HepG2 (cell line): ENCODE data around the gene TTC1. TPM values are rescaled to one million over a fixed set of nuclear protein-coding genes. Genes with fewer than 3 reads are reported as not detected.

ENCODE experiments used
- ATAC-seq: fragments of 200-7000 bp; cut with Tn5 transposase; 3 replicates; pipeline ENCODE4 v1.9.1; 2020; ENCODE audit warnings: mild to moderate bottlenecking, moderate library complexity
- BruUV-seq: library from RNA; stranded (reverse); fragments of 400-500 nt; replicated peaks from 2 replicates; lab custom pipeline; 2021; lab: Mats Ljungman, UMichigan
- CTCF ChIA-PET: fragments of 300-600 bp; formaldehyde crosslinking; extraction: SDS; loops from one replicate; lab custom pipeline; 2021; ENCODE audit warnings: low total read pairs, inconsistent platforms, low intra/inter-chr PET ratio; lab: Yijun Ruan, JAX
- POLR2A ChIA-PET: fragments of 350-600 bp; sonication (Branson Sonifier 250); formaldehyde crosslinking; loops from one replicate; lab custom pipeline; 2020; ENCODE audit warnings: antibody characterized with exemption, inconsistent platforms; lab: Yijun Ruan, JAX
- DNase-seq: peaks from one replicate; pipeline ENCODE4 v3.0.0-alpha.2; 2015; ENCODE audit warnings: low spot score
- FAIRE-seq: peaks from 3 replicates; lab custom pipeline; 2011; peaks lifted over from hg19 to GRCh38; lab: Jason Lieb, UNC
- H2AFZ ChIP-seq: one replicate; pipeline ENCODE4 v1.6.1; 2011; ENCODE audit warnings: low read length, inconsistent platforms
- H3K27ac ChIP-seq: fragments of 300-600 bp; 3 replicates; pipeline ENCODE4 v1.8.0; 2011; ENCODE audit warnings: mixed run types, mild to moderate bottlenecking, mixed read lengths, low read length, inconsistent platforms; ENCODE audit not compliant: insufficient read depth; ENCODE audit errors: extremely low read length
- H3K27me3 ChIP-seq, 2 experiments: fragments of 200-600 bp in 1 of 2; 2 replicates in 1 of 2; 3 replicates in 1 of 2; pipeline versions ENCODE4 v1.6.0 to v1.8.0; 2011; ENCODE audit warnings: low read length in 2 of 2, mild to moderate bottlenecking in 2 of 2, moderate library complexity in 2 of 2, inconsistent platforms in 1 of 2; ENCODE audit not compliant: insufficient read depth in 2 of 2, control insufficient read depth in 1 of 2
- H3K36me3 ChIP-seq, 2 experiments: fragments of 200-600 bp in 1 of 2; replicated peaks in 1 of 2; 2 replicates in 1 of 2; 3 replicates in 1 of 2; pipeline versions ENCODE4 v1.5.1 to v1.8.0; 2011; ENCODE audit warnings: low read length in 2 of 2, inconsistent platforms in 1 of 2; ENCODE audit not compliant: insufficient read depth in 2 of 2, control insufficient read depth in 1 of 2
- H3K4me1 ChIP-seq: 2 replicates; pipeline ENCODE4 v1.5.1; 2012; ENCODE audit warnings: low read length, inconsistent platforms; ENCODE audit not compliant: insufficient read depth
- H3K4me2 ChIP-seq: 2 replicates; pipeline ENCODE4 v1.6.0; 2011; ENCODE audit warnings: low read depth, low read length, inconsistent platforms
- H3K4me3 ChIP-seq, 3 experiments: fragments of 200-600 bp in 1 of 3; sonication (generic), shearing (Covaris generic) in 1 of 3; replicated peaks in 1 of 3; 2 replicates each; pipeline ENCODE4 v1.5.1; 2011 to 2016; ENCODE audit warnings: low read length in 3 of 3, inconsistent platforms in 2 of 3, low read depth in 2 of 3, mild to moderate bottlenecking in 2 of 3, control low read depth in 1 of 3, mixed read lengths in 1 of 3; ENCODE audit not compliant: insufficient read depth in 1 of 3
- H3K79me2 ChIP-seq: one replicate; pipeline ENCODE4 v1.6.1; 2011; ENCODE audit warnings: low read length, inconsistent platforms; ENCODE audit not compliant: insufficient read depth
- H3K9ac ChIP-seq: 2 replicates; pipeline ENCODE4 v1.6.0; 2011; ENCODE audit warnings: mild to moderate bottlenecking, low read depth, low read length, inconsistent platforms; ENCODE audit not compliant: insufficient read depth
- H3K9me3 ChIP-seq: 2 replicates; pipeline ENCODE4 v1.5.1; 2012; ENCODE audit warnings: mild to moderate bottlenecking, low read length
- H4K20me1 ChIP-seq: 2 replicates; pipeline ENCODE4 v1.6.0; 2011; ENCODE audit warnings: inconsistent platforms, mild to moderate bottlenecking, low read length, moderate library complexity; ENCODE audit not compliant: insufficient read depth
- ATM ChIP-seq: fragments of 450-650 bp; IDR thresholded peaks from 2 replicates; pipeline ENCODE4 v1.7.1; 2017; ENCODE audit warnings: mild to moderate bottlenecking, borderline replicate concordance
- GMEB2 ChIP-seq: IDR thresholded peaks from 2 replicates; pipeline ENCODE4 v1.6.1; 2016; ENCODE audit warnings: missing biosample characterization, missing genetic modification reagents, low read depth
- KAT8 ChIP-seq: IDR thresholded peaks from 2 replicates; pipeline ENCODE4 v1.6.1; 2016; ENCODE audit warnings: missing genetic modification reagents, missing compliant biosample characterization
- RELA ChIP-seq: sonication (generic); formaldehyde crosslinking; IDR thresholded peaks from 2 replicates; pipeline ENCODE4 v1.4.0; 2020; ENCODE audit warnings: missing genetic modification reagents
- SP5 ChIP-seq: IDR thresholded peaks from 2 replicates; pipeline ENCODE4 v1.6.1; 2016; ENCODE audit warnings: low read depth, borderline replicate concordance
- TBX2 ChIP-seq: sonication (generic); formaldehyde crosslinking; IDR thresholded peaks from 2 replicates; pipeline ENCODE4 v1.5.0; 2020; ENCODE audit warnings: missing genetic modification reagents, mild to moderate bottlenecking, borderline replicate concordance
- ZNF12 ChIP-seq: sonication (generic); formaldehyde crosslinking; IDR thresholded peaks from 2 replicates; pipeline ENCODE4 v1.5.0; 2020; ENCODE audit warnings: missing genetic modification reagents
- ZNF121 ChIP-seq: sonication (generic); formaldehyde crosslinking; IDR thresholded peaks from 2 replicates; pipeline ENCODE4 v1.5.0; 2020; ENCODE audit warnings: mild to moderate bottlenecking, missing genetic modification reagents
- ZNF143 ChIP-seq: sonication (generic); formaldehyde crosslinking; IDR thresholded peaks from 2 replicates; pipeline ENCODE4 v1.4.0; 2020; ENCODE audit warnings: missing genetic modification reagents
- ZNF20 ChIP-seq: sonication (generic); formaldehyde crosslinking; IDR thresholded peaks from 2 replicates; pipeline ENCODE4 v1.4.0; 2020; ENCODE audit warnings: mild to moderate bottlenecking, moderate library complexity, missing genetic modification reagents
- ZNF329 ChIP-seq: sonication (generic); formaldehyde crosslinking; IDR thresholded peaks from 2 replicates; pipeline ENCODE4 v1.9.0; 2021; ENCODE audit warnings: low read depth, mild to moderate bottlenecking, missing genetic modification reagents
- ZNF550 ChIP-seq: sonication (generic); formaldehyde crosslinking; IDR thresholded peaks from 2 replicates; pipeline ENCODE4 v1.4.0; 2020; ENCODE audit warnings: mild to moderate bottlenecking, missing genetic modification reagents, borderline replicate concordance
- ZNF674 ChIP-seq: sonication (generic); formaldehyde crosslinking; IDR thresholded peaks from 2 replicates; pipeline ENCODE4 v1.5.0; 2020; ENCODE audit warnings: low read depth, mild to moderate bottlenecking, missing genetic modification reagents
- ZNF878 ChIP-seq: sonication (generic); formaldehyde crosslinking; IDR thresholded peaks from 2 replicates; pipeline ENCODE4 v1.8.1; 2023; ENCODE audit warnings: mild to moderate bottlenecking, missing genetic modification reagents, moderate library complexity
- ZSCAN31 ChIP-seq: sonication (generic); formaldehyde crosslinking; IDR thresholded peaks from 2 replicates; pipeline ENCODE4 v1.5.0; 2020; ENCODE audit warnings: low read depth, mild to moderate bottlenecking, missing genetic modification reagents
- ZSCAN9 ChIP-seq: IDR thresholded peaks from 2 replicates; pipeline ENCODE4 v1.6.1; 2016; ENCODE audit warnings: borderline replicate concordance
- WGBS: methylation state at CpG from one replicate; pipeline ENCODE4 v1.1.6; 2017; ENCODE audit warnings: low lambda C conversion rate; 5-methylcytosine and 5-hydroxymethylcytosine counted together
- in situ Hi-C: cut with HindIII; loops from 2 replicates; pipeline ENCODE4 v1.10.0; 2017; ENCODE audit warnings: low pct_unique_long_range_greater_than_20kb; ENCODE audit not compliant: extremely low pct_ligation_motif_present
- intact Hi-C: fragments of 100-400 bp; cut with micrococcal nuclease; formaldehyde crosslinking; loops from one replicate; pipeline ENCODE4 v1.10.0; 2022; ENCODE audit not compliant: unreplicated experiment
- polyA plus RNA-seq, 8 experiments: library from polyadenylated mRNA; depleted of rRNA in 3 of 8; stranded (reverse) in 7 of 8; unstranded in 1 of 8; fragments of >200 nt; fragmentation: Illumina TruSeq in 4 of 8; extraction: Trizol in 4 of 8; gene quantifications; 2 replicates each; pipeline versions ENCODE4 v1.2.1 to v1.2.3, GENCODE V29; 2011 to 2016; ENCODE audit warnings: low read depth in 4 of 8, missing spikeins in 1 of 8, mixed read lengths in 1 of 8; ENCODE audit not compliant: insufficient read depth in 1 of 8
- total RNA-seq, 5 experiments: library from RNA; depleted of rRNA; stranded (reverse); fragments of >200 nt; fragmentation: Illumina TruSeq; extraction: Trizol; gene quantifications; 2 replicates each; pipeline ENCODE4 v1.2.3, GENCODE V29; 2016; ENCODE audit warnings: low read depth in 1 of 5
- TF ChIP-seq, protein P1 (sequence below): sonication (generic); formaldehyde crosslinking; IDR thresholded peaks from 2 replicates; pipeline ENCODE4 v1.4.0; 2020; ENCODE audit warnings: missing genetic modification reagents

Gene TTC1
- total and polyA plus RNA-seq, 2 of the 13 experiments (the other 11 are each of a cell fraction or from before 2014, with no cell fraction given) = 16.1 to 72.1 TPM

- 95% methylated on average over 2 of the region's 2 CpGs for WGBS
- Histone ChIP-seq H3K4me3 (no peak overlapping the region), H3K4me1 (no peaks in the 10 kb centered on the region), H3K9ac (no peak overlapping the region), H3K36me3 (peaks cover 4 to 54% of the 10 kb centered on the region in 2 experiments), H3K27me3 (no peaks in the 10 kb centered on the region), H3K27ac (no peak overlapping the region), H3K9me3 (no peaks in the 10 kb centered on the region), H2AFZ (no peak overlapping the region), H3K4me2 (no peak overlapping the region), H4K20me1 (no peaks in the 10 kb centered on the region), H3K79me2 (no peaks in the 10 kb centered on the region)
- no peak for TF ChIP-seq RELA (CRISPR knock-in tag)
- TF ChIP-seq ZNF121 (CRISPR knock-in tag) = peak; percentile 83
- in situ Hi-C loops = no loop called here
- ATAC-seq = no peak
- ChIA-PET POLR2A (no interaction called here), CTCF (no interaction called here)
- no peak for FAIRE-seq
- DNase-seq = no peak
- no TSS peak for BruUV-seq
- intact Hi-C loops = no loop called here
Observed at GRCh38 chr5:160040471-160040835, 31.5 kb downstream of the TTC1 start.

DNA sequence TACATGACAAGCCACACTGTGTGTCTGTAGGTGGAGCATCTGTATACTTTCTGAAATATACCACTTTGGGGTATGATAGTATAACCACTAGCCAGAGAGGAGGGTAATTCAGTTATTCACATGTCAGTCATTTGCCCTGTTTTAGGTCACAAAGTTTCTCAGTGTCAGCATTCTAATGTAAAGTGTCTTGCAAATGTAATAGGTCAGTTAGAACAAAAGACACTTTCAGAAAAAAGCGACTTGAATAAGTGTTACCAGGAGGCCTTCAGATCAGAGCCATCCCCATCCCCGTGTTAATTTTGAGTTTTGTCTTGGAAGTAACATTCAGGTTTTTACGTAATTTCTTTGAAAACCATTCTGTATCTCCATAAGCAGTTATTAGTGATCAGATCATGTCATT is 33.7 kb downstream of the TTC1 start:
- WGBS = 100% methylated on average over 3 of the region's 3 CpGs
- DNase-seq (no peak), ATAC-seq (no peak), FAIRE-seq (no peak)
- ChIA-PET POLR2A (no interaction called here), CTCF (no interaction called here)
- H3K27ac ChIP-seq = no peak overlapping the region
- no peaks in the 10 kb centered on the region for H3K27me3 ChIP-seq
- H3K4me1 ChIP-seq = no peaks in the 10 kb centered on the region
- no peak overlapping the region for H3K4me3 ChIP-seq
- H3K79me2 ChIP-seq = no peaks in the 10 kb centered on the region
- intact Hi-C loops = no loop called here
- peaks cover 5 to 45% of the 10 kb centered on the region in 2 experiments; a peak in 4 of 5 replicates for H3K36me3 ChIP-seq
- H3K9me3 ChIP-seq = no peaks in the 10 kb centered on the region
- H4K20me1 ChIP-seq = no peaks in the 10 kb centered on the region
- in situ Hi-C loops = no loop called here
- no peak overlapping the region for H3K4me2 ChIP-seq
- H3K9ac ChIP-seq = no peak overlapping the region
- no peak overlapping the region for H2AFZ ChIP-seq
- no TSS peak for BruUV-seq
- no peak for TF ChIP-seq KAT8 (CRISPR knock-in tag)
- TF ChIP-seq ZNF329 (CRISPR knock-in tag) = no peak
- TF ChIP-seq ZSCAN9 (CRISPR knock-in tag) = no peak
- TF ChIP-seq GMEB2 (CRISPR knock-in tag) = no peak
- TF ChIP-seq SP5 = no peak
- no peak for TF ChIP-seq ZNF12 (CRISPR knock-in tag)
- TF ChIP-seq ZSCAN31 (CRISPR knock-in tag) = no peak
- TF ChIP-seq, protein P1, sequence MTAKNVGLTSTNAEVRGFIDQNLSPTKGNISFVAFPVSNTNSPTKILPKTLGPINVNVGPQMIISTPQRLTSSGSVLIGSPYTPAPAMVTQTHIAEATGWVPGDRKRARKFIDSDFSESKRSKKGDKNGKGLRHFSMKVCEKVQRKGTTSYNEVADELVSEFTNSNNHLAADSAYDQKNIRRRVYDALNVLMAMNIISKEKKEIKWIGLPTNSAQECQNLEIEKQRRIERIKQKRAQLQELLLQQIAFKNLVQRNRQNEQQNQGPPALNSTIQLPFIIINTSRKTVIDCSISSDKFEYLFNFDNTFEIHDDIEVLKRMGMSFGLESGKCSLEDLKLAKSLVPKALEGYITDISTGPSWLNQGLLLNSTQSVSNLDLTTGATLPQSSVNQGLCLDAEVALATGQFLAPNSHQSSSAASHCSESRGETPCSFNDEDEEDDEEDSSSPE (CRISPR knock-in tag) = no peak
- TF ChIP-seq ATM = no peak
- TF ChIP-seq TBX2 (CRISPR knock-in tag) = no peak
- no peak for TF ChIP-seq ZNF143 (CRISPR knock-in tag)
- no peak for TF ChIP-seq ZNF550
- TF ChIP-seq ZNF674 (CRISPR knock-in tag) = no peak
- no peak for TF ChIP-seq ZNF878
- TF ChIP-seq ZNF20 = no peak
